ENCODE data around the gene ONECUT3.
"Not testable (repeated sequence)": the region's sequence is repeated elsewhere in the genome, so short reads cannot be mapped to it uniquely, and the experiment has no call there.

The ONECUT3 gene

DNA sequence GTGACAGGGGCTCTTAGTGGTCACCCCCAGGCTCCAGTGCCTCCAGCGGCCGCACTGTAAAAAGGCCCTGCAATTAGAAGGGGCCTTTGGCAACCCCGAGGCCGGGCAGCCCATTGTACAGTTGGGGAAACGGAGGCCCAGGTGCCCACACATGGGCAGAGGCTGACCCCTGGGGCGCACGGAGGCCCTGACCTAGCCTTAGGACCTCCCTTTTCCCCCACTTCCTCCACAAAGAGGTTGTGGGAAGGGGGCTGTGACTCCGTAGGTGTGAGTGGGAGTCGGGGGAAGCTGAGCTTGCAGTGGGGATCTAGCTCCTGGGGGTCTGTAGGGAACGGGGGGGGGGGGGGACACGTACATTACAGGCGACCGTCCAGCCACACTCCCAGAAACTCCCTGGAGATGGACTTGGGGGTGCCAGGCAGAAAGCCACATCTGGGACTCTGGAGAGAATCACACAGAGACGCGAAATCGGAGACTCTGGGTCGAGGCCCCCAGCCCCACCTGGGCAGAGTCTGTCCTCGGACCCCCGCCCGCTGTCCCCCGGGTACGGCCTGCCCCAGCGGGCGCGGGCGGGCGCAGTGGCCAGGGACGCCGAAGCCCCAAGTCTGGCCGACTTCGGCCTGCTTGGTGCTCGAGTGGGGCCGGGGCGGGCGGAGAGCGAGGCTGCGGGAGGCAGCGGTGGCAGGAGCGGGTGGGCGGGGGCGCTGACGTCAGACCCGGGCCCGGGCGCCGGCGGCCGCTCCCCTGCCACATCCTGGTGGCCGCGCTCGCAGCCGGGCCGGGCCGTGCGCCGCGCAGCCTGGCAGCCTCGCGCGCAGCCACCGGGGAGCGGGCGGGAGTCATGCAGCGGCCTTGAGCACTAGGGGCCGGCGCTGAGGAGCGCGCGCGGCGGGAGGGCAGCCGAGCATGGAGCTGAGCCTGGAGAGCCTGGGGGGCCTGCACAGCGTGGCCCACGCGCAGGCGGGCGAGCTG lies at the start of gene ONECUT3:
Gene ONECUT3 (plus strand): TSS at position 750 of the 972 bp plus-strand sequence. CDS start 157 bp downstream, at position 907.
- DNase-seq = no peak

- no peak for DNase-seq
These were observed 49.0 kb upstream of the ONECUT3 start for GRCh38 chr19:1704339-1704738.

DNA sequence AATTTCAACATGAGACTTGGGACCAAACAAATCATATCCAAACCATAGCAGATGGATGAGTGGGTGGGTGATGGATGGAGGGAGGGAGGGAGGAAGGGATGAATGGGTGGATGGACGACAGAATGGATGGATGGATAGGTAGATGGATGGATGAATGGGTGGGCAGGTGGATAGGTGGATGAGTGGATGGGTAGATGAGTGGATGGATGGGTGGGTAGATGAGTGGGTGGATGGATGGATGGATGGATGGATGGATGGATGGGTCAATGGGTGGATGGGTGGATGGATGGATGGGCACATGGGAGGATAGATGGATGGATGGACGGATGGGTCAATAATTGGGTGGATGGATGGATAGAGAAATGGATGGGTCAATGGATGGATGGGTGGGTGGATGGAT lies 47.9 kb upstream of the ONECUT3 start:
- no peak for DNase-seq

- DNase-seq = not testable (repeated sequence)
These were observed 46.7 kb upstream of the ONECUT3 start for GRCh38 chr19:1706646-1707045.

GRCh38 chr19:1707240-1707639 lies 46.1 kb upstream of the ONECUT3 start:
- DNase-seq = no peak

GRCh38 chr19:1713170-1713569 lies 40.1 kb upstream of the ONECUT3 start:
- no peak for DNase-seq

GRCh38 chr19:1715540-1715939 lies 37.8 kb upstream of the ONECUT3 start:
- no peak for DNase-seq

DNA sequence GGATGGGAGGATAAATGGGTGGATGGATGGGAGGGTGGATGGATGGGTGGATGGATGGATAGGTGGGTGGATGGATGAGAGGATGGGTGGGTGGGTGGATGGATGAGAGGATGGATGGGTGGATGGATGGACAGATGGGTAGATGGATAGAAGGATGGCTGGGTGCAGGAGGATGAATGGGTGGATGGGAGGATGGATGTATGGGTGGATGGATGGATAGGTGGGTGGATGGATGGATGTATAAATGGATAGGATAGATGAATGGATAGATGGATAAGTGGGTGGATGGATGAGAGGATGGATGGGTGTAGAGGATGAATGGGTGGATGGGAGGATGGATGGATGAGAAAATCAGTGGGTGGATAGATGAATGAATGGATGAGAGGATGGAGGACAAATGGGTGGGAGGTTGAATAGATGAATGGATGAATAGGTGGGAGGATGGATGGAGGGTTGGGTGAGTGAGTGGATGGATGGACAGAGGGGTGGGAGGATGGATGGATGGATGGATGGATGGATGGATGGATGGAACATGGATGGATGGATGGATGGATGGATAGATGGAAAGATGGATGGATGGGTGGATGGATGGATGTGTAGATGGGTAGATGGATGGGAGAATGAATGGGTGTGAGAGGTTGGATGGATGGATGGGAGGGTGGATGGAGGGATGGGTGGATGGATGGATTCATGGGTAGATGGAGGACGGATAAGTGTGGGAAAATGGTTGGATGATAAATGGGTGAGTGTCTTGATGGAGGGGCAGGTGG lies 35.9 kb upstream of the ONECUT3 start:
- no peak for DNase-seq

DNA sequence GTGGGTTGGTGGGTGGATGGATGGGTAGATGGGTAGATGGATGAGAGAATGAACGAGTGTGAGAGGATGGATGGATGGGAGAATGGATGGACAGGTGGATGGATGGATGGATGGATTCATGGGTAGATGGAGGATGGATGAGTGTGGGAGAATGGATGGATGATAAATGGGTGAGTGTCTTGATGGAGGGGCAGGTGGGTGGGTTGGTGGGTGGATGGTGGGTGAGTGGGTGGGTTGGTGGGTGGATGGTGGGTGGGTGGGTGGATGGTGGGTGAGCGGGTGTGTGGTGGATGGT lies 35.4 kb upstream of the ONECUT3 start:
- DNase-seq = no peak

DNA sequence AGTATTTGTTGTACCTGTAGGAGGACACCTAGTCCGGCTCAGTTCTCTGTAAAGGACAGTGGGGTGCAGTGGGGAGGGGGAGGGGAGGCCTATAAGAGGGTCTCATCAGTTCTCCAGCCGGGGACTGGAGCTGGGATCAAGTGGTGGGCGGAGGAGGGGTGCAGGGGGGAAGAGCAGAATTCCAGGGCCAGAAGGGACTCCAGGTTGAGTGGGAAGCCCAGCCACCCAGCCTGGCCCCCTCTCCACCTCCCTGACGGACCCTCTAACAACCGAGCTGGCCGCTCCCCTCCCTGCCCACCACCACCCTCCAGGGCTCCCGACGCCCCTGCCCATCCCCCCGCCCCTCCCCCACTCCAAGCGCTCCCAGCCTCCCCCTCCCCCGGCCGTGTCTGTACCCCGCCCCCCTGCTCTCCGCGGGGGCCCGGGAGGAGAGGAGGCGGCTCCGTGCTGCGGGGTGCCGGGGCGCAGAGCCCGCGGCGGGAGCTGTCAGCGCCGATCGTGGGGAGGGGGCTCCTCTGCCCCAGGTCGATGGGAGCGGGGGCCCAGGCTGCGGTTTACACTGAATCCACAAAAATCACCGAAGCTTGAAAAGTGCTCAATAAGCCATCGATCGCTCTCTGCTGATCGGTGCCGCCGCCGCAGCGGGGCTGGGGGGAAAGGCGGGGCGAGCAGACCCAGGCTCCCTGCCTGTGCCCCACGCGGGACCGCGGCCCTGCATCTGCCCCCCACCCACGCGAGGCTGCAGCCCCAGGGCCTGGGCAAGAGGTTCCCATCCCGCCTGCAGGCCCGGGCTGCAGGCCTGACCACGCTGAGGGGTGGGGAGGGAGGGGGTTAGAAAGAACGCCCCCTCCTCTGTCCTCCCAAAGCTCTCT lies 34.6 kb upstream of the ONECUT3 start:
- DNase-seq = no peak

DNA sequence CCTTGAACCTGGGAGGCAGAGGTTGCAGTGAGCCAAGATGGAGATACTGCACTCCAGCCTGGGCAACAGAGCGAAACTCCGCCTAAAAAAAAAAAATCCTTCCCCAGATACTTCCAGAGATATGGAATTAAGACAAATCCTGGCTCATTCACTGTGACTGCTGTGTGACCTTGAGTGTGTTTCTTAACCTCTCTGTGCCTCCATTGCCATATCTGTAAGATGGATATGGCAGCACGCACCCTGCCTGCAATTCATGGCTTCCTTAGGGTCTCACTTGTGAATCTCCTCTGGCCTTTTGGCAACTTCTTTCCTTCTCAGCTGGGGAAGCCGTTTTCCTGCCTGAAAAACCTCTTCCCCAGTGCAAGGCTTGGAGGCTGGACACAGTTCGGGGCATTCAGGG lies 33.8 kb upstream of the ONECUT3 start:
- DNase-seq = no peak

GRCh38 chr19:1720237-1720636 lies 33.1 kb upstream of the ONECUT3 start:
- DNase-seq = no peak

DNA sequence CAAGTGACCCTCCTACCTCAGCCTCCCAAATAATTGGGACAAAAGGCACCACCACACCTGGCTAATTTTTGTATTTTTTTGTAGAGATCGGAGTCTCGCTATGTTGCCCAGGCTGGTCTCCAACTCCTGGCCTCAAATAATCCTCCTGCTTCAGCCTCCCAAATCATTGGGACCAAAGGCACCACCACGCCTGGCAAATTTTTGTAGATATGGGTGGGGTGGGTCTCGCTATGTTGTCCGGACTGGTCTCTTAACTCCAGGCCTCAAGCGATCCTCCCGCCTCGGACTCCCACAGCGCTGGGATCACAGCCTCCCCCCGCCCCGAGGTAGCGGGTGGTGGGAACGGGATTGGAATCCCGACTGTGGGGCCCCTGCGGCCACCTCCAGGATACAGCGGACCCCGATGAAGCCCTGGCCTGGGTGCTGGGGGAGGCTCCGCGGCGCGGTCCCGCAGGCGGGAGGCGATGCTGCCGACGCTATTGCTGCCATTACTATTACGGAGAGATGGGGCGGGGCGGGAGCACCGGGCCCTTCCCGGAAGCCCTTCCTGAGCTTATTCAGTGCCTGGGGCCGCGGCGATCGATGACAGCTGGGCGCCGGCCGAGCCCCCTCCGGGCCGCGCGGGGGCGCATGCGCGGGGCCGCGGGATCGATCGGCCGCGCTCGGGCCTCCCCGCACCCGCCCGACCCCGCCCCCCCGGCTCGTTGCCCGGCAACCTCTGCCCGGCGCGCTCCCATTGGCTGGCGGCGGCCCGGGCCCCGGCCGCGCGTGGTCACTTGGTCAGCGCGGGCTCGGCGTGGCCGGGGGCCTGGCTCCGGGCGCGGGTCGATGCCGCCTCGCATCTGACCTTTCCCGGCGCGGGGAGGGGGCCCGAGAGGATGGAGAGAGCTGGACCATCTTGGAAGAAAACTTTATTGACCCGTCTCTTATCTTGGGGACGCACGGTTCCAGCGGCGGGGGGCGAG lies 27.9 kb upstream of the ONECUT3 start:
- DNase-seq = peak; percentile 45

GRCh38 chr19:1728816-1729567 lies 24.3 kb upstream of the ONECUT3 start:
- no peak for DNase-seq

- no peak for DNase-seq
These were observed 23.8 kb upstream of the ONECUT3 start for GRCh38 chr19:1729568-1729925.

DNA sequence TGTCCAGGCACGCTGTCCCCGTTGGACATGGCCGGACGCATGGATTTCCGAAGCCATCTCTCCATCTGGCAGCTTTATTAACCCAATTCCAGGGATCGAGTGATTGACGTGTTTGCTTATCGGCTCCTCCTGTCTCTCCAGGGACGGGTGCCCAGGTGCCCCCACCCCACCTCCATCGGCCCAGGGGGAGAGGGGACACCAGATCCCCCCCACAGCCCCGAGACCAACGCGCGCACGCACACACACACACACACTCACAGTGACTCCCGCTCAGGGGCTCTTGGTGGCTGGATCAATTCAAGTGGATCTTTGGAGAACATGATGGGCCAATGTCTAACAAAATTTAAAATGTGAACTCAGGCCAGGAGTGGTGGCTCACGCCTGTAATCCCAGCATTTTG lies 23.1 kb upstream of the ONECUT3 start:
- DNase-seq = no peak

DNA sequence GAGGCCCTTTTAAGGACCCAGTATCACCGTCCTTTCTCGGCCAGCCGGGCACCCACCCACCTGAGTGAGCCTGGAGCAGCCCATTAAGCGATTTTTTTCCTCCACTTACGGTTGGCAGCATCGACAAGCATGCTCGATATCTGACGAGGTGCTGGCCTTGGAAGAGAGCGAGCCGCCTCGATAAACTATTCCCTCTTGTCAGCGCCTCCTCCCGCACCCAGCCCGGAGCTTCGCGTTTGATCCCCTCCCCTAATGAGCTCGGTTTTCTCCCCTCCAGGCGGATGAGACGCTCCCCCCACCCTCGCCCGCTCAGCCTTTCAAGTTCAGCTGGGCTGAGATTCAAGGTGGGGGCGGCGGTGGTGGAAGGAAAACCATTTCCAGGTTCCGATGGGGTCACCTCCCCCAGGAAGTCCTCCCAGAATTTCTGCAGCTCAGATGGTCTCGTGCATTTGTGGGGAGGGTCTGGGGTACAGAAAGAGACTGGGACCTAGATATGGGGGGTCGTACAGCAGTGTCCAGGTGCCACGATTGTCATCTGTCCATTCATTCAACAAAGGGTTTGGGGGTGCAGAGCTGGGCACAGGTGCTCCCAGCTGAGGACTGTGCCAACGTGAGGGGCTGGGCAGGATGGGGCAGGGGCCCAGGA lies 18.9 kb upstream of the ONECUT3 start:
- no peak for DNase-seq

GRCh38 chr19:1736280-1736679 lies 17.0 kb upstream of the ONECUT3 start:
- DNase-seq = no peak

DNA sequence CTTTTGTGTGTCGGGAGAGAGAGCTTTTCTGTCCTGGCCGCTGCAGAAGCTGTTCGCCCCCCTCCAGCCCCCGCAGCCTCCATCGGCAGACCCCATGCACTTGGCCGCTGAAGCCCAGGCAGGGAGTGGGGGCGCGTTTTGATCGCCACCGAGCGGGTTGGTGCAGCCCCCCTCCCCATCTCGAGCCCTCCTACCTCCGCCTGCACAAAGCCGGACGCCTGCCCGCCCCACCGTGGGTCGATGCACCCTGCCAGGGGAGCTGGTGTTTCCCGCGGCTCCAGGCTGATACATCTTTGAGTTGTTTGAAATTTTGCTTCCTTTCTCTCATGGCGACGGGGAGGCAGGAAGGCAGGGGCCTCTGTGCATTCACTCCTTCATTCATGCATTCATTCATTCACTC lies 16.4 kb upstream of the ONECUT3 start:
- DNase-seq = no peak

GRCh38 chr19:1739960-1740629 lies 13.2 kb upstream of the ONECUT3 start:
- DNase-seq = no peak

Data from stimulated activated CD4-positive, alpha-beta T cell treated with anti-CD3 and anti-CD28 coated beads, Interleukin-4, amount 100 ng/mL, for 1 hour (primary cell).